Activated T-helper 2 cell treated with anti-CD3 and anti-CD28 coated beads, Interferon-gamma antibody, Interleukin-2, Interleukin-4, amounts not matched to agents 10 μg/mL and 5 μg/mL and 100 μg/mL, durations not matched to agents 14 hours and 24 hours and 36 hours (primary cell): ENCODE data around the gene GPX4. TPM values are rescaled to one million over a fixed set of nuclear protein-coding genes. Genes with fewer than 3 reads are reported as not detected.
A peak's percentile ranks its signal among the peaks of the same experiment; 100 is the strongest.

Experiments
- DNase-seq: peaks from one replicate; pipeline ENCODE4 v3.0.0; 2021; ENCODE audit warnings: low spot score
- H3K27ac Mint-ChIP-seq: one replicate; pipeline ENCODE4 v1.8.0; 2021; ENCODE audit warnings: mixed read lengths
- H3K27me3 Mint-ChIP-seq: one replicate; pipeline ENCODE4 v1.8.0; 2021; ENCODE audit warnings: low read depth, mixed read lengths
- H3K36me3 Mint-ChIP-seq: one replicate; pipeline ENCODE4 v1.8.0; 2021; ENCODE audit warnings: low read depth, mixed read lengths
- H3K4me1 Mint-ChIP-seq: one replicate; pipeline ENCODE4 v1.8.0; 2021; ENCODE audit warnings: low read depth, mixed read lengths
- H3K4me3 Mint-ChIP-seq: one replicate; pipeline ENCODE4 v1.8.0; 2021; ENCODE audit warnings: low read depth, mild to moderate bottlenecking, moderate library complexity, mixed read lengths
- H3K9me3 Mint-ChIP-seq: one replicate; pipeline ENCODE4 v1.8.0; 2021; ENCODE audit warnings: mixed read lengths
- intact Hi-C: fragments of 100-400 bp; cut with micrococcal nuclease; formaldehyde crosslinking; loops from one replicate; pipeline ENCODE4 v1.15.1; 2023
- total RNA-seq: library from RNA; stranded (reverse); gene quantifications from 2 replicates; pipeline ENCODE4 v1.2.3, GENCODE V29; 2022

Gene GPX4
- total RNA-seq, 1 donor from 2014 or later = 257 TPM

GRCh38 chr19:1064661-1065605 lies 38.9 kb upstream of the GPX4 start:
- H3K4me3 Mint-ChIP-seq = peak overlapping the region; percentile 13
- intact Hi-C loops = loop anchor here (5.0 kb wide), 1 partner anchor 38 kb away; the partner anchor contains the start of gene CNN2

GRCh38 chr19:1065606-1066109 lies 38.1 kb upstream of the GPX4 start:
- DNase-seq = no peak
- Mint-ChIP-seq H3K36me3 (peaks cover 16% of the 10 kb centered on the region), H3K9me3 (no peaks in the 10 kb centered on the region), H3K27ac (no peak overlapping the region), H3K27me3 (no peaks in the 10 kb centered on the region), H3K4me3 (peak overlapping the region; percentile 53), H3K4me1 (peaks cover 20% of the 10 kb centered on the region)
- intact Hi-C loops = loop anchor here (5.0 kb wide), 1 partner anchor 38 kb away; the partner anchor contains the start of gene CNN2

More at GRCh38 chr19:1064661-1065605, 38.9 kb upstream of the GPX4 start:
- peaks cover 16% of the 10 kb centered on the region for H3K36me3 Mint-ChIP-seq
- no peaks in the 10 kb centered on the region for H3K9me3 Mint-ChIP-seq
- H3K27me3 Mint-ChIP-seq = no peaks in the 10 kb centered on the region
- peaks cover 20% of the 10 kb centered on the region for H3K4me1 Mint-ChIP-seq
- H3K27ac Mint-ChIP-seq = peak overlapping the region; percentile 60
- DNase-seq = peak; percentile 72

GRCh38 chr19:1066251-1066747 lies 37.5 kb upstream of the GPX4 start:
- no peaks in the 10 kb centered on the region for H3K9me3 Mint-ChIP-seq
- peak overlapping the region; percentile 57 for H3K4me3 Mint-ChIP-seq
- H3K27ac Mint-ChIP-seq = no peak overlapping the region
- DNase-seq = no peak
- H3K4me1 Mint-ChIP-seq = peaks cover 20% of the 10 kb centered on the region
- intact Hi-C loops = loop anchor here (5.0 kb wide), 1 partner anchor 39 kb away; the partner anchor contains the start of gene CNN2
- H3K27me3 Mint-ChIP-seq = no peaks in the 10 kb centered on the region
- H3K36me3 Mint-ChIP-seq = peaks cover 16% of the 10 kb centered on the region

GRCh38 chr19:1066748-1067340 lies 37.0 kb upstream of the GPX4 start, which contains the start of gene ARHGAP45:
ARHGAP45 (plus strand) TSS chr19:1067167; CDS start chr19:1067406, 239 bp downstream.
- Mint-ChIP-seq H3K27ac (peak within 1 kb of the TSS; percentile 88), H3K9me3 (no peaks in the 10 kb centered on the region), H3K36me3 (peaks cover 20% of the 10 kb centered on the region), H3K27me3 (no peaks in the 10 kb centered on the region), H3K4me1 (peaks cover 23% of the 10 kb centered on the region), H3K4me3 (peak within 1 kb of the TSS; percentile 87)
- intact Hi-C loops = loop anchor here (5.0 kb wide), 1 partner anchor 40 kb away; the partner anchor contains the start of gene CNN2
- DNase-seq = peak; percentile 86

GRCh38 chr19:1067341-1067957 lies 36.3 kb upstream of the GPX4 start:
- Mint-ChIP-seq H3K27me3 (no peaks in the 10 kb centered on the region), H3K9me3 (no peaks in the 10 kb centered on the region), H3K4me1 (peaks cover 29% of the 10 kb centered on the region), H3K36me3 (peaks cover 26% of the 10 kb centered on the region), H3K4me3 (peak overlapping the region; percentile 87), H3K27ac (peak overlapping the region; percentile 88)
- intact Hi-C loops = loop anchor here (5.0 kb wide), 1 partner anchor 40 kb away; the partner anchor contains the start of gene CNN2
- no peak for DNase-seq

GRCh38 chr19:1068009-1069001 lies 35.5 kb upstream of the GPX4 start:
- H3K4me3 Mint-ChIP-seq = peak overlapping the region; percentile 87
- DNase-seq = peak; percentile 68
- no peaks in the 10 kb centered on the region for H3K27me3 Mint-ChIP-seq
- H3K27ac Mint-ChIP-seq = peak overlapping the region; percentile 94
- H3K9me3 Mint-ChIP-seq = no peaks in the 10 kb centered on the region
- peaks cover 34% of the 10 kb centered on the region for H3K36me3 Mint-ChIP-seq
- peaks cover 35% of the 10 kb centered on the region for H3K4me1 Mint-ChIP-seq
- intact Hi-C loops = loop anchor here (1.0 to 5.0 kb wide), 4 partner anchors 9 to 41 kb away; partner anchors contain the start of genes ABCA7, CNN2 and GPX4

- Mint-ChIP-seq H3K4me3 (peak overlapping the region; percentile 87), H3K27me3 (no peaks in the 10 kb centered on the region), H3K4me1 (peaks cover 38% of the 10 kb centered on the region), H3K9me3 (no peaks in the 10 kb centered on the region), H3K36me3 (peaks cover 42% of the 10 kb centered on the region), H3K27ac (peak overlapping the region; percentile 94)
- intact Hi-C loops = loop anchor here (1.0 to 5.0 kb wide), 4 partner anchors 8 to 42 kb away; partner anchors contain the start of genes ABCA7, CNN2 and GPX4
- DNase-seq = peak; percentile 61
These were observed 34.6 kb upstream of the GPX4 start for GRCh38 chr19:1069009-1069779.

GRCh38 chr19:1070576-1070930 lies 33.2 kb upstream of the GPX4 start:
- H3K9me3 Mint-ChIP-seq = no peaks in the 10 kb centered on the region
- peaks cover 46% of the 10 kb centered on the region for H3K36me3 Mint-ChIP-seq
- H3K4me3 Mint-ChIP-seq = no peak overlapping the region
- no peak for DNase-seq
- peaks cover 34% of the 10 kb centered on the region for H3K4me1 Mint-ChIP-seq
- H3K27ac Mint-ChIP-seq = no peak overlapping the region
- no peaks in the 10 kb centered on the region for H3K27me3 Mint-ChIP-seq
- intact Hi-C loops = no loop called here

- Mint-ChIP-seq H3K27me3 (no peaks in the 10 kb centered on the region), H3K36me3 (peaks cover 52% of the 10 kb centered on the region), H3K27ac (peak overlapping the region; percentile 89), H3K9me3 (no peaks in the 10 kb centered on the region), H3K4me1 (peaks cover 40% of the 10 kb centered on the region), H3K4me3 (peak overlapping the region; percentile 81)
- no peak for DNase-seq
- intact Hi-C loops = no loop called here
These were observed 32.6 kb upstream of the GPX4 start for GRCh38 chr19:1070931-1071791.

GRCh38 chr19:1072371-1073015 lies 31.3 kb upstream of the GPX4 start:
- H3K4me3 Mint-ChIP-seq = peak overlapping the region; percentile 81
- no peaks in the 10 kb centered on the region for H3K27me3 Mint-ChIP-seq
- DNase-seq = no peak
- H3K4me1 Mint-ChIP-seq = peaks cover 46% of the 10 kb centered on the region
- H3K9me3 Mint-ChIP-seq = no peaks in the 10 kb centered on the region
- H3K36me3 Mint-ChIP-seq = peaks cover 61% of the 10 kb centered on the region
- intact Hi-C loops = no loop called here
- H3K27ac Mint-ChIP-seq = peak overlapping the region; percentile 89
